Endothelial cell of umbilical vein (primary cell): Measurements from ENCODE around the gene C3. TPM values are rescaled to one million over a fixed set of nuclear protein-coding genes. Genes with fewer than 3 reads are reported as not detected.
A peak's percentile ranks its signal among the peaks of the same experiment; 100 is the strongest.

Experiments used
- BruUV-seq: library from RNA; stranded (reverse); fragments of 400-500 nt; replicated peaks from 2 replicates; lab custom pipeline; 2021; lab: Mats Ljungman, UMichigan
- CTCF ChIA-PET: fragments of 300-600, 350-600 bp; sonication (Branson Sonifier 250); formaldehyde crosslinking; loops from one replicate; lab custom pipeline; 2021; ENCODE audit warnings: antibody characterized with exemption, inconsistent platforms; lab: Charles Lee
- POLR2A ChIA-PET: fragments of 300-600, 350-600 bp; sonication (Branson Sonifier 250); formaldehyde crosslinking; loops from one replicate; lab custom pipeline; 2021; ENCODE audit warnings: antibody characterized with exemption, inconsistent platforms; lab: Charles Lee
- DNase-seq: peaks from one replicate; pipeline ENCODE4 v3.0.0-alpha.2; 2011; ENCODE audit warnings: low read depth, low spot score
- FAIRE-seq: peaks from 2 replicates; lab custom pipeline; 2011; peaks lifted over from hg19 to GRCh38; lab: Jason Lieb, UNC
- H2AFZ ChIP-seq: 2 replicates; pipeline ENCODE4 v1.6.0; 2012; ENCODE audit warnings: low read depth, low read length, control low read depth, inconsistent platforms
- H3K27ac ChIP-seq: 2 replicates; pipeline ENCODE4 v1.5.1; 2011; ENCODE audit warnings: low read depth, mild to moderate bottlenecking, control low read depth, low read length, moderate library complexity; ENCODE audit not compliant: insufficient read depth
- H3K27me3 ChIP-seq, 2 experiments: 2 replicates each; pipeline versions ENCODE4 v1.6.0 to v1.6.1; 2011; ENCODE audit warnings: low read length in 2 of 2, mixed read lengths in 1 of 2; ENCODE audit not compliant: control insufficient read depth in 2 of 2, insufficient read depth in 2 of 2
- H3K36me3 ChIP-seq, 2 experiments: 2 replicates in 1 of 2; 3 replicates in 1 of 2; pipeline ENCODE4 v1.5.1; 2011; ENCODE audit warnings: low read length in 2 of 2, mild to moderate bottlenecking in 1 of 2, moderate library complexity in 1 of 2; ENCODE audit not compliant: control insufficient read depth in 2 of 2, insufficient read depth in 2 of 2; ENCODE audit errors: extremely low read depth in 1 of 2
- H3K4me1 ChIP-seq: 3 replicates; pipeline ENCODE4 v1.5.1; 2011; ENCODE audit warnings: mild to moderate bottlenecking, low read length; ENCODE audit not compliant: control insufficient read depth, insufficient read depth; ENCODE audit errors: extremely low read depth
- H3K4me2 ChIP-seq: 2 replicates; pipeline ENCODE4 v1.6.1; 2011; ENCODE audit warnings: low read length, control low read depth, mixed read lengths; ENCODE audit not compliant: insufficient read depth
- H3K4me3 ChIP-seq, 3 experiments: fragments of 200-600 bp in 1 of 3; sonication (generic), shearing (Covaris generic) in 1 of 3; replicated peaks in 1 of 3; 2 replicates each; pipeline ENCODE4 v1.5.1; 2011 to 2016; ENCODE audit warnings: control low read depth in 3 of 3, low read length in 3 of 3, mild to moderate bottlenecking in 2 of 3, inconsistent platforms in 1 of 3, low read depth in 1 of 3, moderate library complexity in 1 of 3; ENCODE audit not compliant: insufficient read depth in 1 of 3
- H3K79me2 ChIP-seq: 2 replicates; pipeline ENCODE4 v1.6.0; 2012; ENCODE audit warnings: low read length, inconsistent platforms; ENCODE audit not compliant: control insufficient read depth, insufficient read depth
- H3K9ac ChIP-seq: replicated peaks from 2 replicates; pipeline ENCODE3; 2011; ENCODE audit warnings: low read length, control low read depth; ENCODE audit not compliant: insufficient read depth; ENCODE audit errors: extremely low read depth
- H3K9me1 ChIP-seq: replicated peaks from 3 replicates; pipeline ENCODE4 v1.6.0; 2011; ENCODE audit warnings: mild to moderate bottlenecking, low read length; ENCODE audit not compliant: control insufficient read depth, insufficient read depth; ENCODE audit errors: extremely low read depth
- H3K9me3 ChIP-seq: replicated peaks from 2 replicates; pipeline ENCODE4 v1.5.1; 2012; ENCODE audit warnings: low read length, inconsistent platforms; ENCODE audit not compliant: control insufficient read depth, insufficient read depth
- H4K20me1 ChIP-seq: replicated peaks from 2 replicates; pipeline ENCODE3; 2011; ENCODE audit warnings: mild to moderate bottlenecking, low read length; ENCODE audit not compliant: control insufficient read depth, insufficient read depth; ENCODE audit errors: extremely low read depth
- CTCF ChIP-seq, 2 donors: IDR thresholded peaks; 1 replicate in 1 of 2; 2 replicates in 1 of 2; pipeline ENCODE4 v1.5.1; 2011; ENCODE audit warnings: low read length in 2 of 2, mild to moderate bottlenecking in 2 of 2, moderate library complexity in 2 of 2, control low read depth in 1 of 2, inconsistent platforms in 1 of 2, low read depth in 1 of 2; ENCODE audit not compliant: insufficient read depth in 1 of 2; ENCODE audit errors: extremely low read depth in 1 of 2
- EZH2 ChIP-seq: IDR thresholded peaks from 2 replicates; pipeline ENCODE4 v1.6.1; 2012; ENCODE audit warnings: borderline replicate concordance, low read depth, mild to moderate bottlenecking, moderate library complexity, low read length, inconsistent platforms; ENCODE audit not compliant: severe bottlenecking
- GATA2 ChIP-seq: IDR thresholded peaks from 2 replicates; pipeline ENCODE4 v1.7.0; 2011; ENCODE audit warnings: low read depth, mild to moderate bottlenecking, moderate library complexity, mixed read lengths, low read length; ENCODE audit not compliant: insufficient read length, insufficient read depth
- JUN ChIP-seq: IDR thresholded peaks from 2 replicates; pipeline ENCODE4 v1.6.1; 2011; ENCODE audit warnings: borderline replicate concordance, low read depth; ENCODE audit not compliant: insufficient read length, insufficient read depth
- MYC ChIP-seq: IDR thresholded peaks from one replicate; pipeline ENCODE4 v1.6.1; 2011; ENCODE audit warnings: mild to moderate bottlenecking, low read depth, low read length
- dilution Hi-C: fragments of 300-500 bp; cut with MboI; formaldehyde crosslinking; loops from one replicate; pipeline ENCODE4 v1.15.0; 2019; ENCODE audit warnings: low sequenced_read_pairs; ENCODE audit not compliant: extremely low pct_ligation_motif_present
- intact Hi-C: fragments of 100-400 bp; cut with micrococcal nuclease; formaldehyde crosslinking; loops from one replicate; pipeline ENCODE4 v1.10.0; 2022
- polyA plus RNA-seq, 4 experiments: library from polyadenylated mRNA; depleted of rRNA in 3 of 4; stranded (reverse) in 3 of 4; unstranded in 1 of 4; fragments of >200 nt; gene quantifications; 2 replicates each; pipeline versions ENCODE4 v1.2.1 to v1.2.3, GENCODE V29; 2011 to 2012; ENCODE audit warnings: missing spikeins in 1 of 4
- total RNA-seq: library from RNA; stranded (reverse); gene quantifications from 2 replicates; pipeline ENCODE4 v1.2.3, GENCODE V29; 2021

C3 gene
- total and polyA plus RNA-seq, 2 donors (not counting 3 experiments of a cell fraction or from before 2014, with no cell fraction given) = 0.23 TPM; not detected in 1

GRCh38 chr19:6769006-6769619 lies 48.7 kb upstream of the C3 start:
- CTCF ChIA-PET = interaction anchor here (1.1 to 3.3 kb wide), 4 partner anchors 31 to 643 kb away, joined by 3 to 16 read pairs (median 4); partner anchors contain the start of gene GPR108
- no peak for DNase-seq
- no TSS peak for BruUV-seq
- Histone ChIP-seq H3K27me3 (peaks cover 5 to 9% of the 10 kb centered on the region in 2 experiments), H3K79me2 (no peaks in the 10 kb centered on the region), H2AFZ (no peak overlapping the region), H3K9me3 (no peaks in the 10 kb centered on the region), H3K4me2 (no peak overlapping the region), H3K9ac (no peak overlapping the region), H3K9me1 (no peaks in the 10 kb centered on the region), H4K20me1 (no peaks in the 10 kb centered on the region), H3K27ac (no peak overlapping the region), H3K4me1 (peaks cover 4% of the 10 kb centered on the region), H3K36me3 (no peaks in the 10 kb centered on the region), H3K4me3 (no peak overlapping the region)
- dilution Hi-C loops (no loop called here), intact Hi-C loops (loop anchor here (1.0 kb wide), 2 partner anchors 31 to 253 kb away; no protein-coding TSS in a partner anchor)
- POLR2A ChIA-PET = no interaction called here
- no peak for FAIRE-seq
- no peak for TF ChIP-seq JUN
- peak; percentile 25 to 30 for TF ChIP-seq CTCF (IDR thresholded peaks at IDR 0.05; ENCODE audit: extremely low read depth in 1 of 2, insufficient read depth in 1 of 2, low read depth in 1 of 2, low read length in 2 of 2)

GRCh38 chr19:6768236-6768785 lies 47.9 kb upstream of the C3 start:
- no TSS peak for BruUV-seq

More at GRCh38 chr19:6768236-6768785, 47.9 kb upstream of the C3 start:
- Histone ChIP-seq H3K4me1 (peaks cover 4% of the 10 kb centered on the region), H3K9me3 (no peaks in the 10 kb centered on the region), H3K27ac (no peak overlapping the region), H3K36me3 (no peaks in the 10 kb centered on the region), H2AFZ (no peak overlapping the region), H3K9ac (no peak overlapping the region), H3K27me3 (peaks cover 5 to 9% of the 10 kb centered on the region in 2 experiments), H3K4me2 (no peak overlapping the region), H3K9me1 (no peaks in the 10 kb centered on the region), H3K79me2 (no peaks in the 10 kb centered on the region), H4K20me1 (no peaks in the 10 kb centered on the region), H3K4me3 (no peak overlapping the region)
- ChIA-PET POLR2A (no interaction called here), CTCF (interaction anchor here (0.8 to 3.3 kb wide), 5 partner anchors 30 to 642 kb away, joined by 3 to 16 read pairs (median 3); partner anchors contain the start of gene GPR108)
- intact Hi-C loops (no loop called here), dilution Hi-C loops (no loop called here)
- DNase-seq (no peak), FAIRE-seq (no peak)
- TF ChIP-seq EZH2 (no peak), JUN (no peak), GATA2 (no peak), MYC (no peak)
